Activated naive CD4-positive, alpha-beta T cell treated with anti-CD3 and anti-CD28 coated beads for 36 hours (primary cell): ENCODE data around the gene CTNNAL1. TPM values are rescaled to one million over a fixed set of nuclear protein-coding genes. Genes with fewer than 3 reads are reported as not detected.
A peak's percentile ranks its signal among the peaks of the same experiment; 100 is the strongest.

Source experiments
- CTCF ChIA-PET: fragments of 350-600 bp; sonication (Branson Sonifier 250); formaldehyde crosslinking; loops from one replicate; lab custom pipeline; 2021; ENCODE audit warnings: antibody characterized with exemption; lab: Charles Lee
- DNase-seq: peaks from one replicate; pipeline ENCODE4 v3.0.0-alpha.2; 2020
- H3K27ac Mint-ChIP-seq: one replicate; pipeline ENCODE4 v1.8.0; 2021; ENCODE audit warnings: mild to moderate bottlenecking, mixed read lengths
- H3K27me3 Mint-ChIP-seq: one replicate; pipeline ENCODE4 v1.8.0; 2021; ENCODE audit warnings: low read depth, mixed read lengths
- H3K36me3 Mint-ChIP-seq: one replicate; pipeline ENCODE4 v1.8.0; 2021; ENCODE audit warnings: low read depth, mixed read lengths
- H3K4me1 Mint-ChIP-seq: one replicate; pipeline ENCODE4 v1.8.0; 2021; ENCODE audit warnings: low read depth, mixed read lengths
- H3K4me3 Mint-ChIP-seq: one replicate; pipeline ENCODE4 v1.8.0; 2021; ENCODE audit warnings: mild to moderate bottlenecking, moderate library complexity, mixed read lengths
- H3K9me3 Mint-ChIP-seq: one replicate; pipeline ENCODE4 v1.8.0; 2021; ENCODE audit warnings: mixed read lengths
- intact Hi-C: fragments of 100-400 bp; cut with micrococcal nuclease; formaldehyde crosslinking; loops from one replicate; pipeline ENCODE4 v1.15.1; 2023
- total RNA-seq, 2 experiments: library from RNA; stranded (reverse); gene quantifications; one replicate each; pipeline ENCODE4 v1.2.3, GENCODE V29; 2021

Gene CTNNAL1
- total RNA-seq, 2 experiments from 2014 or later, result 18.4 to 19.0 TPM

GRCh38 chr9:109010746-109011145, 2.6 kb downstream of the CTNNAL1 start:
- peaks cover 28% of the 10 kb centered on the region for H3K4me1 Mint-ChIP-seq
- H3K4me3 Mint-ChIP-seq, result no peak overlapping the region
- H3K27ac Mint-ChIP-seq, result no peak overlapping the region
- CTCF ChIA-PET, result interaction anchor here (0.8 kb wide), 1 partner anchor 99 kb away, joined by 3 read pairs; no protein-coding TSS in a partner anchor
- DNase-seq, result peak; percentile 88
- peaks cover 2% of the 10 kb centered on the region for H3K36me3 Mint-ChIP-seq
- H3K27me3 Mint-ChIP-seq, result no peaks in the 10 kb centered on the region
- no peaks in the 10 kb centered on the region for H3K9me3 Mint-ChIP-seq
- intact Hi-C loops, result loop anchor here (5.0 to 10.0 kb wide), 2 partner anchors 874 to 1247 kb away; partner anchors contain the start of gene TXN

- intact Hi-C loops, result no loop called here
- Mint-ChIP-seq H3K27ac (no peak overlapping the region), H3K4me1 (peaks cover 9% of the 10 kb centered on the region), H3K9me3 (peaks cover 12% of the 10 kb centered on the region), H3K36me3 (peaks cover 6% of the 10 kb centered on the region), H3K27me3 (no peaks in the 10 kb centered on the region), H3K4me3 (no peak overlapping the region)
- no peak for DNase-seq
- CTCF ChIA-PET, result no interaction called here
Observed at GRCh38 chr9:109005678-109006077, 7.6 kb downstream of the CTNNAL1 start.

- Mint-ChIP-seq H3K4me1 (peaks cover 8% of the 10 kb centered on the region), H3K4me3 (no peak overlapping the region), H3K27ac (no peak overlapping the region), H3K27me3 (no peaks in the 10 kb centered on the region), H3K36me3 (peaks cover 6% of the 10 kb centered on the region), H3K9me3 (peaks cover 12% of the 10 kb centered on the region)
- intact Hi-C loops, result no loop called here
- CTCF ChIA-PET, result no interaction called here
- DNase-seq, result no peak
Observed at GRCh38 chr9:109003116-109003515, 10.2 kb downstream of the CTNNAL1 start.

GRCh38 chr9:109002141-109002540, 11.2 kb downstream of the CTNNAL1 start:
- Mint-ChIP-seq H3K36me3 (peaks cover 6% of the 10 kb centered on the region), H3K4me3 (no peak overlapping the region), H3K27me3 (no peaks in the 10 kb centered on the region), H3K4me1 (peaks cover 8% of the 10 kb centered on the region), H3K9me3 (peaks cover 12% of the 10 kb centered on the region), H3K27ac (no peak overlapping the region)
- intact Hi-C loops, result no loop called here
- CTCF ChIA-PET, result no interaction called here
- DNase-seq, result no peak

GRCh38 chr9:109001275-109001676, 12.0 kb downstream of the CTNNAL1 start:
- intact Hi-C loops, result no loop called here
- H3K27me3 Mint-ChIP-seq, result no peaks in the 10 kb centered on the region
- CTCF ChIA-PET, result no interaction called here
- peaks cover 8% of the 10 kb centered on the region for H3K4me1 Mint-ChIP-seq
- H3K9me3 Mint-ChIP-seq, result peaks cover 12% of the 10 kb centered on the region
- H3K27ac Mint-ChIP-seq, result no peak overlapping the region
- H3K4me3 Mint-ChIP-seq, result no peak overlapping the region
- peaks cover 8% of the 10 kb centered on the region for H3K36me3 Mint-ChIP-seq
- no peak for DNase-seq

- H3K4me3 Mint-ChIP-seq, result no peak overlapping the region
- H3K27me3 Mint-ChIP-seq, result no peaks in the 10 kb centered on the region
- no peak overlapping the region for H3K27ac Mint-ChIP-seq
- H3K36me3 Mint-ChIP-seq, result peaks cover 2% of the 10 kb centered on the region
- CTCF ChIA-PET, result interaction anchor here (0.7 kb wide), 1 partner anchor 56 kb away, joined by 3 read pairs; no protein-coding TSS in a partner anchor
- no peaks in the 10 kb centered on the region for H3K9me3 Mint-ChIP-seq
- peaks cover 16% of the 10 kb centered on the region for H3K4me1 Mint-ChIP-seq
- DNase-seq, result no peak
- intact Hi-C loops, result no loop called here
Observed at GRCh38 chr9:108997112-108997511, 16.2 kb downstream of the CTNNAL1 start.

- H3K9me3 Mint-ChIP-seq, result no peaks in the 10 kb centered on the region
- intact Hi-C loops, result no loop called here
- no peak overlapping the region for H3K27ac Mint-ChIP-seq
- no peak overlapping the region for H3K4me3 Mint-ChIP-seq
- peaks cover 2% of the 10 kb centered on the region for H3K36me3 Mint-ChIP-seq
- DNase-seq, result no peak
- no peaks in the 10 kb centered on the region for H3K27me3 Mint-ChIP-seq
- H3K4me1 Mint-ChIP-seq, result peaks cover 16% of the 10 kb centered on the region
- CTCF ChIA-PET, result interaction anchor here (0.6 to 0.7 kb wide), 2 partner anchors 56 to 297 kb away, joined by 3 to 4 read pairs; no protein-coding TSS in a partner anchor
Observed at GRCh38 chr9:108996643-108997042, 16.7 kb downstream of the CTNNAL1 start.

GRCh38 chr9:108994695-108995094, 18.6 kb downstream of the CTNNAL1 start:
- intact Hi-C loops, result no loop called here
- peaks cover 8% of the 10 kb centered on the region for H3K4me1 Mint-ChIP-seq
- DNase-seq, result peak; percentile 21
- no peak overlapping the region for H3K27ac Mint-ChIP-seq
- peaks cover 2% of the 10 kb centered on the region for H3K36me3 Mint-ChIP-seq
- no peak overlapping the region for H3K4me3 Mint-ChIP-seq
- H3K9me3 Mint-ChIP-seq, result no peaks in the 10 kb centered on the region
- CTCF ChIA-PET, result interaction anchor here (0.9 kb wide), 1 partner anchor 41 kb away, joined by 4 read pairs; no protein-coding TSS in a partner anchor
- no peaks in the 10 kb centered on the region for H3K27me3 Mint-ChIP-seq

- intact Hi-C loops, result no loop called here
- Mint-ChIP-seq H3K36me3 (peaks cover 5% of the 10 kb centered on the region), H3K9me3 (no peaks in the 10 kb centered on the region), H3K4me3 (no peak overlapping the region), H3K27ac (no peak overlapping the region), H3K4me1 (peaks cover 8% of the 10 kb centered on the region), H3K27me3 (no peaks in the 10 kb centered on the region)
- CTCF ChIA-PET, result no interaction called here
- no peak for DNase-seq
Observed at GRCh38 chr9:108991479-108991878, 21.8 kb downstream of the CTNNAL1 start.

- no peaks in the 10 kb centered on the region for H3K27me3 Mint-ChIP-seq
- peaks cover 4% of the 10 kb centered on the region for H3K36me3 Mint-ChIP-seq
- H3K9me3 Mint-ChIP-seq, result no peaks in the 10 kb centered on the region
- CTCF ChIA-PET, result no interaction called here
- H3K4me1 Mint-ChIP-seq, result no peaks in the 10 kb centered on the region
- intact Hi-C loops, result no loop called here
- DNase-seq, result no peak
- no peak overlapping the region for H3K27ac Mint-ChIP-seq
- H3K4me3 Mint-ChIP-seq, result no peak overlapping the region
Observed at GRCh38 chr9:108983885-108984284, 29.4 kb downstream of the CTNNAL1 start.

- no peaks in the 10 kb centered on the region for H3K9me3 Mint-ChIP-seq
- intact Hi-C loops, result no loop called here
- no peaks in the 10 kb centered on the region for H3K27me3 Mint-ChIP-seq
- CTCF ChIA-PET, result no interaction called here
- no peaks in the 10 kb centered on the region for H3K4me1 Mint-ChIP-seq
- no peak overlapping the region for H3K27ac Mint-ChIP-seq
- no peak overlapping the region for H3K4me3 Mint-ChIP-seq
- peaks cover 3% of the 10 kb centered on the region for H3K36me3 Mint-ChIP-seq
- no peak for DNase-seq
Observed at GRCh38 chr9:108980893-108981292, 32.4 kb downstream of the CTNNAL1 start.

- CTCF ChIA-PET, result no interaction called here
- Mint-ChIP-seq H3K27me3 (no peaks in the 10 kb centered on the region), H3K4me1 (no peaks in the 10 kb centered on the region), H3K27ac (no peak overlapping the region), H3K4me3 (no peak overlapping the region), H3K9me3 (no peaks in the 10 kb centered on the region), H3K36me3 (peaks cover 3% of the 10 kb centered on the region)
- no peak for DNase-seq
- intact Hi-C loops, result no loop called here
Observed at GRCh38 chr9:108978205-108978604, 35.1 kb downstream of the CTNNAL1 start.

GRCh38 chr9:108973895-108974294, 39.4 kb downstream of the CTNNAL1 start:
- DNase-seq, result no peak
- H3K9me3 Mint-ChIP-seq, result peaks cover 13% of the 10 kb centered on the region
- intact Hi-C loops, result no loop called here
- CTCF ChIA-PET, result interaction anchor here (0.9 kb wide), 1 partner anchor 20 kb away, joined by 3 read pairs; no protein-coding TSS in a partner anchor
- H3K36me3 Mint-ChIP-seq, result peaks cover 14% of the 10 kb centered on the region
- no peaks in the 10 kb centered on the region for H3K4me1 Mint-ChIP-seq
- H3K27ac Mint-ChIP-seq, result no peak overlapping the region
- H3K4me3 Mint-ChIP-seq, result no peak overlapping the region
- no peaks in the 10 kb centered on the region for H3K27me3 Mint-ChIP-seq
